Measurements from ENCODE around the gene BCLAF1.

BCLAF1 gene

GRCh38 chr6:136334465-136334846, 44.8 kb upstream of the BCLAF1 start:
- DNase-seq (ENCODE audit: low spot score): no peak

GRCh38 chr6:136333824-136334464, 44.3 kb upstream of the BCLAF1 start:
- TF ChIP-seq CTCF (IDR thresholded peaks at IDR 0.05): no peak
- no peak for DNase-seq (ENCODE audit: low spot score)
- Histone ChIP-seq H3K27ac (no peak overlapping the region), H3K4me3 (no peak overlapping the region)

More at GRCh38 chr6:136334465-136334846, 44.8 kb upstream of the BCLAF1 start:
- H3K4me3 ChIP-seq: no peak overlapping the region
- no peak for TF ChIP-seq CTCF (IDR thresholded peaks at IDR 0.05)
- H3K27ac ChIP-seq: no peak overlapping the region

- no peak for DNase-seq (ENCODE audit: low spot score)
- Histone ChIP-seq H3K27ac (no peak overlapping the region), H3K4me3 (no peak overlapping the region)
- no peak for TF ChIP-seq CTCF (IDR thresholded peaks at IDR 0.05)
These were observed 41.8 kb upstream of the BCLAF1 start for GRCh38 chr6:136331461-136331860.

- no peak for TF ChIP-seq CTCF (IDR thresholded peaks at IDR 0.05)
- DNase-seq (ENCODE audit: low spot score): no peak
- Histone ChIP-seq H3K27ac (no peak overlapping the region), H3K4me3 (no peak overlapping the region)
These were observed 41.0 kb upstream of the BCLAF1 start for GRCh38 chr6:136330634-136331033.

GRCh38 chr6:136326038-136326553, 36.5 kb upstream of the BCLAF1 start:
- no peak overlapping the region for H3K27ac ChIP-seq
- no peak for DNase-seq (ENCODE audit: low spot score)
- no peak for TF ChIP-seq CTCF (IDR thresholded peaks at IDR 0.05)
- no peak overlapping the region for H3K4me3 ChIP-seq

- TF ChIP-seq CTCF (IDR thresholded peaks at IDR 0.05): no peak
- DNase-seq (ENCODE audit: low spot score): no peak
- no peak overlapping the region for H3K4me3 ChIP-seq
- no peak overlapping the region for H3K27ac ChIP-seq
These were observed 35.2 kb upstream of the BCLAF1 start for GRCh38 chr6:136324686-136325380.
